Suppressor macrophage treated with lipopolysaccharide for 4 hours (primary cell): Measurements from ENCODE around the gene SLX4.
A peak's percentile ranks its signal among the peaks of the same experiment; 100 is the strongest.

Experiments used
- DNase-seq: peaks from one replicate; pipeline ENCODE4 v3.0.0-alpha.2; 2020

The SLX4 gene

DNA sequence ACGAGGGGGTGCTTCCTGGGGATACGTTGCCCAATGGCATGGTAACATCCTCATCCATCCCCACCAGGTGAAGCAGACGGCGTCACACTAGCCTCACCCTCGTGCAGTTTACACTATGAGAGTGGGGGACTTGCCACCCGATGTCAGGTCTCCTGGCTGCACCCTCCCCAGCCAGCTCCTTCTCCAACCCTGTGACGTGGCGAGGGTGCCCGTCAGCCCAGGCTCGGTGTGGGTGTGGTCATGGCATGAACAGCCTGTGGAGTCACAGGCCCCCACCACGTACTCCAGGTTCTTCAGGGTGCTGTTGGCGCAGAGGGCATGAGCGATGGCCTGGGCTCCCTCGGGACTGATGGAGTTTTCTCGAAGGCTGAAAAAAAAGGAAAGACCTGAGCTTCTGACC lies 62.5 kb downstream of the SLX4 start:
- DNase-seq = no peak

DNA sequence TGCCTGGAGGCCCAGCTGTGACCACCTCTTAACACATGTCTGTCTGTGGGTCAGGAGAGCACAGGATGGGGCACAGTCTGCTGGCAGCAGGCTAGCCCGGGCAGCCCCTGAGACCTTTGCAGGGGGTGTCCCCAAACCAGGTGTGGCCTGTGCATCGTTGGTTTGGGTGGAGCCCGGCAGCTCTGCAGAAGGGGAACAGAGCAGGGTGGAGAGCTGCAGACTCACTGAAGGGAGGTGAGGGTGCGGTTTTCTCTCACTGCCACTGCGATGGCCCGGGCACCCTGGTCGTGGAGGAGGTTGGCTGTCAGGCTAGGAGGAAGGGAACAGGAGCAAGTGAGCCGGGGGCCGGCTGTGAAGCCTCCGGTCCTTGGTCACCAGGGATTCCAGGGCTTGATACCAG lies 63.0 kb downstream of the SLX4 start:
- DNase-seq = no peak

DNA sequence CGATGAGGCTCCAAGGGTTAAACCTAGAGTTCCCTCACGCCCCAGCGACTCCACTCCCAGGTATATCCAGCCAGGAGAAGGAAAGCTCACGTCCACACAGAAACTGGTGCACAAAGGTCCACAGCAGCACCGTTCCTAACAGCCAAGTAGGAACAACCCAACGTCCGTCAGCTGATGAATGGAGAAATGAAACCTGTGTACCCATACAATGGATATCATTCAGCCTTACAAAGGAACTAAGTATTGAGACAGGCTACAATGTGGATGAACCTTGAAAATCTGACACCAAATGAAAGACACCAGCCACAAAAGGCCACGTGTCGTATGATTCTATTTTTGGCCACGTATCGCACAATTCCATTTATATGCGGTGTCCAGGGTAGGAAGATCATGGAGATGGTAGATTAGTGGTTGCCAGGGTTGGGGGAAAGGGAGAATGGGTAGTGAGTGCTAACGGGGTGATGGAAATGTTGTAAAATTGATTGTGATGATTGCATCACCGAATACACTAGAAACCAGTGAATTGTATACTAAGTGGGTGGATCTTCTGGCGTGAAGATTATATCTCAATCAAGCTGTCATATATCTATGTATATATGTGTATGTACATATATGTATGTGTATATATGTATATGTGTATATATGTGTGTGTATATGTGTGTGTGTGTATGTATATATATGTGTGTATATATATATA lies 64.3 kb downstream of the SLX4 start:
- peak; percentile 52 for DNase-seq

DNA sequence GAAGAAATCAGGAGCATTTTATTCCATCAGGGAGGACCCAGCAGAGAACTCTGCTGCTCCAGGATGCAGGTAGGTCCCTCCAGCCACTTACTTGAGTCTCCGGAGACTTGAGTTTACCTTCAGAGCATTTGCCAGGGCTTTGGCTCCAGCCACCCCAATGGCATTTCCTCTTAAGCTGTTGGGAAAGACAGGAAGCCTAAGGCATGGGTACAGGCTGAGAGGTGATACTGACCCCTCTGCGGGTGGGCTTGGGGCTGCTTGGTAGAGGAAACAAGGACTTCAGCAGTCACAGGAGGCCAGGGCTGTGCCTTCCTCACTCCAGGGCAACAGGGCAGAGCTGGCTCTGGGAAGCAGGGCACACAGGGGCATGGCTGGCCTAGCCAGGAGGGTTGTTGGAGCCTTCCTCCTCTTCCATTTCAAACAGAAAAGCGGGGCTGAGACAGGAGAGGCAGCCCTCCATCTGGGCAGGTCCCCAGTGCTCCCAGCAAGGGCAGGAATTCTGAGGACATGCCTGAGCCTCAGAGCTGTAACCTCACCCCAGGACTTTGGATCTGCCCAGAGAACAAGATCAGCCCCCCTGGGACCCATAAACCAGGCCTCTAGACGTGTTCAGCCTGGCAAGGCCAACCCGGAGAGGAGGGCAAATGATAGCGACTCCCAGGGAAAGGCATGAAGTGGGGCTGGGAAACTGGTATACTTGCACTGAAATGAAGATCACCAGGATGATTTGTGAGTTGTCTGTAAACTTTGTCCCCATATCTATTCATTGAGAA lies 68.6 kb downstream of the SLX4 start:
- DNase-seq = no peak

DNA sequence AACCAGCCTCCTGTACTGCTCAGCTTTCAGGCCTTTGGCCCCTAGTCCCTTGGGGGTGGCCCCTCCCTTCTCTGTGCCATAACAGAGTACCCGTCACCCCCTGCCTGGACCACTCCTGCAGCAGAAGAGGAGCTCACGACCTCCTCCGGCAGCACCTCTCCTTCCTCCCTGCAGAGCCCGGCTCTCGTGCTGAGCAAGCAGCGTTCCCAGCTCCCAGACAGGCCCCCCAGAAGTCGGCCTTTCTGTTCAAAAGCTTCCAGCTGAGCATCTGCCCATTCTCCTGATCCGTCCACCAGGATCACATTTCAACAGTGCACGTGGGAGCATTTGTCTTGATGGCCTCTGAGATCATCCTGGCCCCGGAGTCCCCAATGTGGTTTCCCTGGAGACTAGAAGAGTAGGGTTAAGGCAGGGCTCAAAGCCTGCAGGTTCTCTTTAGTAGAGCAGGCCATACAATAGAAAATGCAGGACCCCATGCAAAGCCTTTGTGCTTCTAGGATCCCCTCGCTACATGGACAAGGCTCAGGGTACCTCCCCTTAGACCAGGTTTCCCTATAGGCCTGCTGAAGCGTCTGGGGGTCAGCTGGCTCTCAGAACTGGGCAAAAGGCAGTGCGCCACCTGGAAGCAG lies 69.8 kb downstream of the SLX4 start:
- DNase-seq = no peak

DNA sequence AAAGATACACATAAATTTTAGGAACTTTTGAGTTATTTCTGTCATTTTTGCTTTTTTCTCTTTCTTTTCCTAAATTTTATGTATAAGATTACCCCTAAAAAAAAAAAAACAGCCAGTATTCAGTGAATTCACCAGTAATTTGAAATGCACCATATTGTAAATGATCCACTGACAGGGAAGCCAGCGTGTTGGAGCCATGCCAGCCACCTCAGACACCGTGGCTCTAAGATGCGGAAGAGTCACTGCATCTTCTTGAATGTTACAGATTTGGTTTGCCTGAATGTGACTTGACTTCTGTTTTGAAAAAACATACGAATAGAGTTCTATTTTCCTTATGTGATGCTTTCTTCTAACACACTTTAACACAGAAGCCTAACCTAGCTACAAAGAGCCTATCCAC lies 73.2 kb downstream of the SLX4 start:
- DNase-seq = no peak

DNA sequence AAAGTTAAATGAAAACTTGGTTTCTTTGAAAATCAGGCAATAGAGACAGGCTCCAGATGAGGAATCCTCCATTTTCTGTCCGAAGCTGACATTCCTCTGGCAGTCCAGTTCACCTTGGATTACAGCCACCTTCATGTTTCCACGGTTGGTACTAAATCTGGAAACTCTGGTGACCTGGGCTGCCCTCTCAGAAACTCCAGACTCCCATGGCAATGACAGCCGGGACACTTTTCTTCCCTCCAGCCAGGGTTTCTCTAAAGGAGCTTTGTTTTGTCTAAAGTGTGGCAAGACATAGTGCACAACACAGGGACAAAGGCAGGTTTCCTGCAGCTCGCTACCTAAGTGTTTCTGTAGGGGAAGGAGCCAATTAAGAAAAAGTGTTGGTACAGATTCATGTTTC lies 74.6 kb downstream of the SLX4 start:
- no peak for DNase-seq

DNA sequence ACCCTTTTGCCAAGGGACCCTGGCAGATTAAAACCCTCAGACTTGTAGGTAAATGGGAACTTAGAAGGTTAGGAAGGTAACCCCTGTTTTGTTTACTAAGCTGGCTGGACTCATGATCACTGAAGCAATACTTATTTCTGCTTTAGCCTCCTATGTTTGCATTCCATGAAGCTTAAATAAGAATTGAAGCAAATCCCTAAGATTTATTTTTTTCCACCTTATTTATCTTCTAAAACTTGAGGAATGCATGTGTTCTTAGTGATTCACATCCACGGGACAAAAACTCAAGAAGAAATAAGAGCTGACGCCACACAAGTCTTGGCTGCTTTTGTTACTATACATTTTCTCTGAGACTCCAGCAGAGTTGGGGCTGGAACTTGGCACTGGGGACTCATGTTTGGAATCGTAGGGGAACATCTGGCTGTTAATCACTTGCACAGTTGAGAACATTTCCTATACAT lies 75.1 kb downstream of the SLX4 start:
- DNase-seq = no peak

DNA sequence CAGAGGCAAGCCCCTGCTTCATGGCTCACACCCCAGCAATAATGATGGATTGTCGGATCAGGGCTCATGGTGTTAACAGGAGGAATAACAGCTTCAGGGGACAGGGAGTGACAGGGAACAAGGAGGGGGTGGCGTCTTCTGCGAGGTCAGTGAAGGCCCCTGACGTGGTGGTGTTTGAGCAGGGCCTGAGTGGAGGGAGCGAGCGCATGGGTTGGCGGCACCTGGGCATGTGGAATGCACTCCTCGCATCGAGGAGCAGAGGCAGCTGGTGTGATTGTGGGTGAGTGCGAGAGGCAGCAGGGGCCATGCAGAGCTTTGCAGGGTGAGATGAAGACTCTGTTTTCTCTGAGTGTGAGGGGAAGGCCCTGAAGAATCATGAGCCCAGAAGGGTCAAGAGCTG lies 77.3 kb downstream of the SLX4 start:
- DNase-seq = no peak

DNA sequence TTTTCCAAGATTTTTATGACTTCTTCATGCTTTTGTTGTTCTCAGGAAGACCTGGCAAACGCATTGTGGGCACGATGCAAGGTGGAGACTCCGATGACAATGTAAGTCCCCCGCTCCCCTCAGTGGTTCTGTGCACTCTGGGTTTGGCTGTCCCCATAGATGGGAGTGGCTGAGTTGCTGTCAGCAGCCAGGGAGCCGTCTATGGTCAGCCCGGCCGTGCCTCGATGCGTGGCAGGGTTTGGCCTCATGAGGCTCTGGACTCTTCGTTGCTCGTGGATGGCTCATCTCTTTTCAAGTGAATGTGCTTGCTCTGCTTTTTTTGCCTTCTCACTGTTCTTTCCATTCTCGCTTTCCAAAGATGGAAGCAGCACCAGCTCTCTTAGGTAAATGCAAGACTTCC lies 78.7 kb downstream of the SLX4 start:
- no peak for DNase-seq
